Left renal cortex interstitium (tissue), 4 donors: ENCODE data around the gene SPTY2D1. TPM values are rescaled to one million over a fixed set of nuclear protein-coding genes. Genes with fewer than 3 reads are reported as not detected.
"Not testable (repeated sequence)": the region's sequence is repeated elsewhere in the genome, so short reads cannot be mapped to it uniquely, and the experiment has no call there.

Experiments
- DNase-seq, 4 donors: peaks; one replicate each; pipeline ENCODE4 v3.0.0-alpha.2; 2013; ENCODE audit warnings: low read depth in 4 of 4, low spot score in 2 of 4, missing footprints in 1 of 4
- polyA plus RNA-seq, 4 donors: library from polyadenylated mRNA; unstranded; fragments of 120-200 nt; gene quantifications; one replicate each; pipeline ENCODE4 v1.2.1, GENCODE V29; 2013; ENCODE audit not compliant: insufficient read length in 4 of 4

The SPTY2D1 gene
- 10 to 100 TPM; 22.7 to 29.7 (median 26.5) TPM for polyA plus RNA-seq

- peak; percentile 94 to 98 (median 97) for DNase-seq
Observed at GRCh38 chr11:18634140-18635032, at the start of gene SPTY2D1. TSS of gene SPTY2D1 (minus strand) at chr11:18634342. CDS start at chr11:18634257, 85 bp downstream.

GRCh38 chr11:18682466-18682865 lies 48.3 kb upstream of the SPTY2D1 start:
- no peak for DNase-seq

- DNase-seq = not testable (repeated sequence)
Observed at GRCh38 chr11:18681949-18682348, 47.8 kb upstream of the SPTY2D1 start.

GRCh38 chr11:18677560-18677959 lies 43.4 kb upstream of the SPTY2D1 start:
- no peak for DNase-seq

- DNase-seq = no peak
Observed at GRCh38 chr11:18676803-18677202, 42.7 kb upstream of the SPTY2D1 start.

- not testable (repeated sequence) for DNase-seq
Observed at GRCh38 chr11:18672209-18672608, 38.1 kb upstream of the SPTY2D1 start.

- no peak for DNase-seq
Observed at GRCh38 chr11:18671246-18671645, 37.1 kb upstream of the SPTY2D1 start.

GRCh38 chr11:18669711-18670110 lies 35.6 kb upstream of the SPTY2D1 start:
- no peak for DNase-seq

- no peak for DNase-seq
Observed at GRCh38 chr11:18669219-18669596, 35.1 kb upstream of the SPTY2D1 start.

GRCh38 chr11:18668131-18668530 lies 34.0 kb upstream of the SPTY2D1 start:
- no peak for DNase-seq

GRCh38 chr11:18665353-18665872 lies 31.3 kb upstream of the SPTY2D1 start:
- not testable (repeated sequence) for DNase-seq

GRCh38 chr11:18657673-18658072 lies 23.5 kb upstream of the SPTY2D1 start:
- DNase-seq = no peak

GRCh38 chr11:18650859-18651557 lies 16.9 kb upstream of the SPTY2D1 start:
- no peak for DNase-seq

- DNase-seq = no peak
Observed at GRCh38 chr11:18650353-18650752, 16.2 kb upstream of the SPTY2D1 start.

GRCh38 chr11:18643034-18643433 lies 8.9 kb upstream of the SPTY2D1 start:
- DNase-seq = not testable (repeated sequence)

- DNase-seq = no peak
Observed at GRCh38 chr11:18641677-18642076, 7.5 kb upstream of the SPTY2D1 start.

GRCh38 chr11:18633256-18634139 lies 644 bp downstream of the SPTY2D1 start:
- no peak for DNase-seq

- DNase-seq = no peak
Observed at GRCh38 chr11:18632841-18633240, 1.3 kb downstream of the SPTY2D1 start.

GRCh38 chr11:18624161-18624560 lies 10.0 kb downstream of the SPTY2D1 start:
- no peak for DNase-seq

GRCh38 chr11:18623707-18624106 lies 10.4 kb downstream of the SPTY2D1 start:
- no peak for DNase-seq
